ENCODE data around the gene AGFG2.

Gene AGFG2

GRCh38 chr7:100614308-100614861 is 75.4 kb downstream of the AGFG2 start:
- Histone ChIP-seq H3K4me3 (no peak overlapping the region), H3K9me3 (ENCODE audit: low read depth, low read length) (no peaks in the 10 kb centered on the region), H3K36me3 (ENCODE audit: insufficient read depth, low read length) (no peaks in the 10 kb centered on the region), H3K27ac (no peak overlapping the region), H3K9ac (ENCODE audit: insufficient read length) (no peak overlapping the region)
- DNase-seq (ENCODE audit: low read depth, low spot score), result no peak
- no peak for TF ChIP-seq EZH2 (IDR thresholded peaks at IDR 0.05)

All from SK-N-MC (cell line).